ENCODE data around the gene LEMD1. TPM values are rescaled to one million over a fixed set of nuclear protein-coding genes. Genes with fewer than 3 reads are reported as not detected.
"Not testable (repeated sequence)": the region's sequence is repeated elsewhere in the genome, so short reads cannot be mapped to it uniquely, and the experiment has no call there.

LEMD1 gene
- total RNA-seq, 1 experiment from 2014 or later, result 26.3 TPM

- no peak for ATAC-seq
- no peak overlapping the region for H3K4me3 Mint-ChIP-seq
- no peaks in the 10 kb centered on the region for H3K36me3 Mint-ChIP-seq
- no peak for DNase-seq (ENCODE audit: low spot score)
- no peaks in the 10 kb centered on the region for H3K4me1 Mint-ChIP-seq
- H3K27me3 Mint-ChIP-seq (ENCODE audit: low read depth), result no peaks in the 10 kb centered on the region
- POLR2A ChIA-PET, result no interaction called here
- H3K27ac Mint-ChIP-seq, result no peak overlapping the region
- CTCF ChIA-PET, result interaction anchor here (0.5 to 3.9 kb wide), 12 partner anchors 11 to 326 kb away, joined by 3 to 28 read pairs (median 4); no protein-coding TSS in a partner anchor
- H3K9me3 Mint-ChIP-seq, result no peaks in the 10 kb centered on the region
- TF ChIP-seq ZMAT4 (CRISPR knock-in tag; IDR thresholded peaks at IDR 0.05) (no peak), E2F5 (CRISPR knock-in tag; IDR thresholded peaks at IDR 0.05) (no peak), FOXK1 (CRISPR knock-in tag; IDR thresholded peaks at IDR 0.05) (no peak), E2F4 (CRISPR knock-in tag; IDR thresholded peaks at IDR 0.05; ENCODE audit: borderline replicate concordance, low read depth) (no peak), AFF4 (CRISPR knock-in tag; IDR thresholded peaks at IDR 0.05; ENCODE audit: borderline replicate concordance) (no peak), CDX4 (CRISPR knock-in tag; IDR thresholded peaks at IDR 0.05; ENCODE audit: borderline replicate concordance) (no peak), CBFB (CRISPR knock-in tag; IDR thresholded peaks at IDR 0.05; ENCODE audit: low read depth) (no peak), ZBTB21 (CRISPR knock-in tag; IDR thresholded peaks at IDR 0.05; ENCODE audit: borderline replicate concordance) (no peak), ZNF425 (CRISPR knock-in tag; conservative IDR thresholded peaks at IDR 0.05) (no peak), E2F1 (CRISPR knock-in tag; IDR thresholded peaks at IDR 0.05) (no peak), MXD4 (CRISPR knock-in tag; IDR thresholded peaks at IDR 0.05; ENCODE audit: borderline replicate concordance) (no peak), CREB1 (CRISPR knock-in tag; IDR thresholded peaks at IDR 0.05) (no peak), IRF2 (CRISPR knock-in tag; IDR thresholded peaks at IDR 0.05; ENCODE audit: borderline replicate concordance, low read depth) (no peak), ZNF423 (CRISPR knock-in tag; IDR thresholded peaks at IDR 0.05) (no peak), ZNF232 (CRISPR knock-in tag; IDR thresholded peaks at IDR 0.05) (no peak), FOXP1 (CRISPR knock-in tag; IDR thresholded peaks at IDR 0.05; ENCODE audit: borderline replicate concordance) (no peak)
These were observed 34.0 kb downstream of the LEMD1 start for GRCh38 chr1:205387845-205388244.

- H3K27me3 Mint-ChIP-seq (ENCODE audit: low read depth); H3K27ac Mint-ChIP-seq; H3K36me3 Mint-ChIP-seq; H3K4me3 Mint-ChIP-seq; DNase-seq (ENCODE audit: low spot score); POLR2A ChIA-PET; ATAC-seq; H3K9me3 Mint-ChIP-seq; H3K4me1 Mint-ChIP-seq: not testable (repeated sequence)
- CTCF ChIA-PET, result interaction anchor here (1.0 to 2.5 kb wide), 4 partner anchors 14 to 102 kb away, joined by 4 to 11 read pairs (median 8); no protein-coding TSS in a partner anchor
These were observed 38.9 kb downstream of the LEMD1 start for GRCh38 chr1:205382990-205383389.
